ENCODE measurements around the gene SPACDR. TPM values are rescaled to one million over a fixed set of nuclear protein-coding genes. Genes with fewer than 3 reads are reported as not detected.

The SPACDR gene
- total RNA-seq, 4 donors from 2014 or later = 0.78 TPM; not detected in 3

- TF ChIP-seq EP300 (IDR thresholded peaks at IDR 0.05) = no peak
- no peak for TF ChIP-seq POLR2A (IDR thresholded peaks at IDR 0.05; ENCODE audit: low read depth)
- TF ChIP-seq POLR2AphosphoS5 (IDR thresholded peaks at IDR 0.05) = no peak
- TF ChIP-seq CTCF (IDR thresholded peaks at IDR 0.05) = no peak
- WGBS = 68% methylated on average over 2 of the region's 10 CpGs
These were observed 25.1 kb upstream of the SPACDR start for GRCh38 chr7:100489121-100489520.

GRCh38 chr7:100488333-100489095, 24.5 kb upstream of the SPACDR start:
- Histone ChIP-seq H3K27ac (replicated peaks in 1 of 4) (no peak overlapping the region), H3K4me3 (no peak overlapping the region), H3K4me1 (peaks cover 12 to 45% (median 32%) of the 10 kb centered on the region in 4 donors), H3K27me3 (peaks cover 0 to 8% (median 0%) of the 10 kb centered on the region in 4 donors), H3K9me3 (no peaks in the 10 kb centered on the region), H3K36me3 (peaks cover 0 to 9% (median 3%) of the 10 kb centered on the region in 4 donors)
- TF ChIP-seq POLR2A (IDR thresholded peaks at IDR 0.05; ENCODE audit: low read depth) = no peak
- TF ChIP-seq CTCF (IDR thresholded peaks at IDR 0.05) = no peak
- TF ChIP-seq EP300 (IDR thresholded peaks at IDR 0.05) = no peak
- no peak for TF ChIP-seq POLR2AphosphoS5 (IDR thresholded peaks at IDR 0.05)
- no peak for DNase-seq (ENCODE audit: extremely low spot score)
- WGBS = 96% methylated on average over 25 of the region's 44 CpGs
- intact Hi-C loops (cut with DNase I) = no loop called here

More at GRCh38 chr7:100489121-100489520, 25.1 kb upstream of the SPACDR start:
- Histone ChIP-seq H3K27me3 (peaks cover 0 to 8% (median 0%) of the 10 kb centered on the region in 4 donors), H3K36me3 (peaks cover 0 to 9% (median 3%) of the 10 kb centered on the region in 4 donors), H3K9me3 (no peaks in the 10 kb centered on the region), H3K4me3 (no peak overlapping the region), H3K27ac (replicated peaks in 1 of 4) (no peak overlapping the region), H3K4me1 (peaks cover 13 to 45% (median 32%) of the 10 kb centered on the region in 4 donors)
- intact Hi-C loops (cut with DNase I) = no loop called here
- DNase-seq (ENCODE audit: extremely low spot score) = no peak

- intact Hi-C loops (cut with DNase I) = no loop called here
- H3K9me3 ChIP-seq = no peaks in the 10 kb centered on the region
- DNase-seq (ENCODE audit: extremely low spot score) = no peak
- peaks cover 0 to 8% (median 0%) of the 10 kb centered on the region in 4 donors for H3K27me3 ChIP-seq
- H3K4me1 ChIP-seq = peaks cover 11 to 45% (median 37%) of the 10 kb centered on the region in 4 donors
- 88% methylated on average over 30 of the region's 30 CpGs for WGBS
- TF ChIP-seq CTCF (IDR thresholded peaks at IDR 0.05) (no peak), POLR2A (IDR thresholded peaks at IDR 0.05; ENCODE audit: low read depth) (no peak), POLR2AphosphoS5 (IDR thresholded peaks at IDR 0.05) (no peak), EP300 (IDR thresholded peaks at IDR 0.05) (no peak)
- no peak overlapping the region for H3K27ac ChIP-seq (replicated peaks in 1 of 4)
- no peak overlapping the region for H3K4me3 ChIP-seq
- H3K36me3 ChIP-seq = peaks cover 0 to 9% (median 3%) of the 10 kb centered on the region in 4 donors
These were observed 22.8 kb upstream of the SPACDR start for GRCh38 chr7:100486753-100487446.

GRCh38 chr7:100486111-100486636, 22.1 kb upstream of the SPACDR start:
- intact Hi-C loops (cut with DNase I) = no loop called here

More at GRCh38 chr7:100486111-100486636, 22.1 kb upstream of the SPACDR start:
- no peak overlapping the region for H3K4me3 ChIP-seq
- peaks cover 0 to 8% (median 0%) of the 10 kb centered on the region in 4 donors for H3K27me3 ChIP-seq
- peaks cover 11 to 45% (median 37%) of the 10 kb centered on the region in 4 donors for H3K4me1 ChIP-seq
- 95% methylated on average over 5 of the region's 5 CpGs for WGBS
- no peaks in the 10 kb centered on the region for H3K9me3 ChIP-seq
- no peak for DNase-seq (ENCODE audit: extremely low spot score)
- TF ChIP-seq POLR2A (IDR thresholded peaks at IDR 0.05; ENCODE audit: low read depth) = no peak
- no peak for TF ChIP-seq EP300 (IDR thresholded peaks at IDR 0.05)
- TF ChIP-seq CTCF (IDR thresholded peaks at IDR 0.05) = no peak
- H3K27ac ChIP-seq (replicated peaks in 1 of 4) = no peak overlapping the region
- peaks cover 0 to 9% (median 3%) of the 10 kb centered on the region in 4 donors for H3K36me3 ChIP-seq

Data from esophagus muscularis mucosa (tissue), 4 donors.